WTC11 (cell line): ENCODE results near the gene DNAAF9. TPM values are rescaled to one million over a fixed set of nuclear protein-coding genes. Genes with fewer than 3 reads are reported as not detected.

Source experiments
- ATAC-seq: fragments of 200-7000 bp; cut with Tn5 transposase; 2 replicates; pipeline ENCODE4 v1.10.0; 2021; ENCODE audit warnings: mild to moderate bottlenecking, moderate library complexity
- CTCF ChIA-PET: fragments of 300-600 bp; sonication (Branson Sonifier 250); formaldehyde crosslinking; loops from one replicate; lab custom pipeline; 2021; ENCODE audit warnings: antibody characterized with exemption; lab: Charles Lee
- POLR2A ChIA-PET: fragments of 350-600 bp; sonication (Branson Sonifier 250); formaldehyde crosslinking; loops from one replicate; lab custom pipeline; 2021; ENCODE audit warnings: antibody characterized with exemption; lab: Charles Lee
- DNase-seq: peaks from one replicate; pipeline ENCODE4 v3.0.0; 2021; ENCODE audit warnings: low spot score
- H3K27ac Mint-ChIP-seq: 2 replicates; pipeline ENCODE4 v1.8.0; 2021; ENCODE audit warnings: mixed read lengths
- H3K27me3 Mint-ChIP-seq: 2 replicates; pipeline ENCODE4 v1.8.0; 2021; ENCODE audit warnings: low read depth, mild to moderate bottlenecking, moderate library complexity, mixed read lengths
- H3K36me3 Mint-ChIP-seq: 2 replicates; pipeline ENCODE4 v1.8.0; 2021; ENCODE audit warnings: mixed read lengths
- H3K4me1 Mint-ChIP-seq: 2 replicates; pipeline ENCODE4 v1.8.0; 2022; ENCODE audit warnings: mixed read lengths
- H3K4me3 Mint-ChIP-seq: 2 replicates; pipeline ENCODE4 v1.8.0; 2021; ENCODE audit warnings: mild to moderate bottlenecking, moderate library complexity, mixed read lengths
- H3K9me3 Mint-ChIP-seq: 2 replicates; pipeline ENCODE4 v1.8.0; 2021; ENCODE audit warnings: mixed read lengths
- ATF1 ChIP-seq: sonication (generic); formaldehyde crosslinking; IDR thresholded peaks from 2 replicates; pipeline ENCODE4 v1.8.1; 2023; ENCODE audit warnings: mild to moderate bottlenecking, moderate library complexity, missing genetic modification reagents
- ETV6 ChIP-seq: sonication (generic); formaldehyde crosslinking; IDR thresholded peaks from 2 replicates; pipeline ENCODE4 v1.8.1; 2022; ENCODE audit warnings: mild to moderate bottlenecking, missing genetic modification reagents
- FOXK1 ChIP-seq: sonication (generic); formaldehyde crosslinking; IDR thresholded peaks from 2 replicates; pipeline ENCODE4 v1.8.0; 2022; ENCODE audit warnings: mild to moderate bottlenecking, moderate library complexity, missing genetic modification reagents
- JUN ChIP-seq: sonication (generic); formaldehyde crosslinking; IDR thresholded peaks from 2 replicates; pipeline ENCODE4 v1.8.0; 2023; ENCODE audit warnings: mild to moderate bottlenecking, missing genetic modification reagents
- MXD4 ChIP-seq: fragments of 250-450 bp; sonication (Bioruptor Pico); IDR thresholded peaks from 2 replicates; pipeline ENCODE4 v1.8.0; 2021; ENCODE audit warnings: mild to moderate bottlenecking, moderate library complexity, borderline replicate concordance
- NFYB ChIP-seq: sonication (generic); formaldehyde crosslinking; conservative IDR thresholded peaks from 2 replicates; pipeline ENCODE4 v1.8.0; 2022; ENCODE audit warnings: low read depth, missing genetic modification reagents
- NR1H2 ChIP-seq: sonication (generic); formaldehyde crosslinking; IDR thresholded peaks from 2 replicates; pipeline ENCODE4 v1.9.0; 2021; ENCODE audit warnings: mild to moderate bottlenecking, moderate library complexity, missing genetic modification reagents
- OVOL2 ChIP-seq: fragments of 250-450 bp; sonication (Bioruptor Pico); IDR thresholded peaks from 2 replicates; pipeline ENCODE4 v1.9.0; 2021; ENCODE audit warnings: mild to moderate bottlenecking, borderline replicate concordance
- RORB ChIP-seq: fragments of 250-450 bp; sonication (Bioruptor Pico); IDR thresholded peaks from 2 replicates; pipeline ENCODE4 v1.9.0; 2021; ENCODE audit warnings: mild to moderate bottlenecking
- SMAD4 ChIP-seq: sonication (generic); formaldehyde crosslinking; IDR thresholded peaks from 2 replicates; pipeline ENCODE4 v1.8.0; 2022; ENCODE audit warnings: mild to moderate bottlenecking, missing genetic modification reagents
- SOX15 ChIP-seq: fragments of 250-450 bp; sonication (Bioruptor Pico); IDR thresholded peaks from 2 replicates; pipeline ENCODE4 v1.9.0; 2021; ENCODE audit warnings: mild to moderate bottlenecking
- TEAD1 ChIP-seq: sonication (generic); formaldehyde crosslinking; IDR thresholded peaks from 2 replicates; pipeline ENCODE4 v1.8.0; 2022; ENCODE audit warnings: mild to moderate bottlenecking, missing genetic modification reagents
- TP53 ChIP-seq: sonication (generic); formaldehyde crosslinking; IDR thresholded peaks from 2 replicates; pipeline ENCODE4 v1.8.1; 2023; ENCODE audit warnings: mild to moderate bottlenecking, missing genetic modification reagents
- ZNF263 ChIP-seq: sonication (generic); formaldehyde crosslinking; IDR thresholded peaks from 2 replicates; pipeline ENCODE4 v1.8.1; 2022; ENCODE audit warnings: low read depth, mild to moderate bottlenecking, moderate library complexity, missing genetic modification reagents
- ZNF317 ChIP-seq: sonication (generic); formaldehyde crosslinking; IDR thresholded peaks from 2 replicates; pipeline ENCODE4 v1.8.1; 2023; ENCODE audit warnings: low read depth, mild to moderate bottlenecking, moderate library complexity, missing genetic modification reagents, borderline replicate concordance
- ZNF396 ChIP-seq: fragments of 250-450 bp; sonication (Bioruptor Pico); IDR thresholded peaks from 2 replicates; pipeline ENCODE4 v1.8.0; 2021; ENCODE audit warnings: mild to moderate bottlenecking, moderate library complexity, borderline replicate concordance
- total RNA-seq: library from RNA; stranded (reverse); gene quantifications from 3 replicates; pipeline ENCODE4 v1.2.3, GENCODE V29; 2021
- TF ChIP-seq, protein P1 (sequence below): sonication (generic); formaldehyde crosslinking; IDR thresholded peaks from 2 replicates; pipeline ENCODE4 v1.8.1; 2023; ENCODE audit warnings: mild to moderate bottlenecking, missing genetic modification reagents
- TF ChIP-seq, protein P2 (sequence below): sonication (generic); formaldehyde crosslinking; IDR thresholded peaks from 2 replicates; pipeline ENCODE4 v1.8.1; 2022; ENCODE audit warnings: mild to moderate bottlenecking, moderate library complexity, missing genetic modification reagents
- TF ChIP-seq, protein P3 (sequence below): sonication (generic); formaldehyde crosslinking; IDR thresholded peaks from 2 replicates; pipeline ENCODE4 v1.8.1; 2023; ENCODE audit warnings: mild to moderate bottlenecking, missing genetic modification reagents, moderate library complexity
- TF ChIP-seq, protein P4 (sequence below): sonication (generic); formaldehyde crosslinking; IDR thresholded peaks from 2 replicates; pipeline ENCODE4 v1.8.0; 2023; ENCODE audit warnings: mild to moderate bottlenecking, missing genetic modification reagents
- TF ChIP-seq, protein P5 (sequence below): sonication (generic); formaldehyde crosslinking; IDR thresholded peaks from 2 replicates; pipeline ENCODE4 v1.8.1; 2022; ENCODE audit warnings: low read depth, mild to moderate bottlenecking, moderate library complexity, missing genetic modification reagents, borderline replicate concordance

Gene DNAAF9
- total RNA-seq, 1 experiment from 2014 or later, result 6.3 TPM

DNA sequence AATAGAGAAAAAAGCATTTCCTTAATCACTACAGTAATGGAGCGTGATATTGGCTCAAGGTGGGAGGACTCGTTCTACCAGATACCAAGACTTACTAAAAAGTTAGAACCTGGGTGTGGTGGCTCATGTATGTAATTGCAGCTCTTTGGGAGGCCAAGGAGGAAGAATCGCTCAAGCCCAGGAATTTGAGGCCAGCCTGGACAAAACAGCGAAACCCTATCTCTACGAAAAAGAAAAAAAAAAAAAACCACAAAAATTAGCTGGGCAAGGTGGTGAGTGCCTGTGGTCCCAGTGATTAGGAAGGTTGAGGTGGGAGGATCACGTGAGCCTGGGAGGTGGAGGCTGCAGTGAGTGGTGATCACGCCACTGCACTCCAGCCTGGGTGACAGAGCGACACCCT is 39.3 kb upstream of the DNAAF9 start (continued):
- no peak for TF ChIP-seq TP53 (CRISPR knock-in tag)

DNA sequence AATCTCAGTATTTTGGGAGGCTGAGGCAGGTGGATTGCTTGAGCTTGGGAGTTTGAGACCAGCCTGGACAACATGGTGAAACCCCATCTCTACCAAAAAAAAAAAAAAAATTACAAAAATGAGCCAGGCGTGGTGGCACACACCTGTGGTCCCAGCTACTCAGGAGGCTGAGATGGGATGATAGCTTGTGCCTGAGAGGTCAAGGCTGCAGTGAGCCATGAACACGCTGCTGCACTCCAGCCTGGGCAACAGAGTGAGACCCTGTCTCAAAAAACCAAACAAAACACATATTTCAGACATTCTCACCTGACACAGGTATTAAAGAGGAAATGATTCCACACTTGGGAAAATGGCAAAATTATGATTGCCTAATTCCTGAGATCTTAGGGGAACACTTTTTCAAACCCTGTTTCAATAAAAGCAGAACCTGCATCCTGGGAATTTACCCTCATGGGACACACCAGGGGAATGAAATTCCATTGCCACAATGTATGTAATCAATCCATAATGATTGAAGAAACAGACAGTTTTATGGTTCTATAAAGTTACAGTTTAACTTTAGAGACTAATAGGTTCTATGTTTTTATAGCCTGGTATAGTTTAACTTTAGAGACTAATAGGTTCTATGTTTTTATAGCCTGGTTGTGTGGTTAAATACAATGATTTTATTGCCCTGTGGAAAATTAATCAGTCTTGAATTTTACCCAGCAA is 29.6 kb upstream of the DNAAF9 start:
- ChIA-PET POLR2A (no interaction called here), CTCF (no interaction called here)
- DNase-seq (no peak), ATAC-seq (no peak)
- Mint-ChIP-seq H3K4me1 (peaks cover 3% of the 10 kb centered on the region), H3K9me3 (peaks cover 6% of the 10 kb centered on the region; the same call in 1 of the 2 replicates), H3K36me3 (no peaks in the 10 kb centered on the region), H3K27ac (no peak overlapping the region), H3K27me3 (no peaks in the 10 kb centered on the region), H3K4me3 (no peak overlapping the region)
- TF ChIP-seq SMAD4 (CRISPR knock-in tag) (no peak), TEAD1 (no peak), NFYB (no peak), JUN (no peak), ZNF396 (CRISPR knock-in tag) (no peak), ZNF263 (CRISPR knock-in tag) (no peak)
- TF ChIP-seq, protein P1, sequence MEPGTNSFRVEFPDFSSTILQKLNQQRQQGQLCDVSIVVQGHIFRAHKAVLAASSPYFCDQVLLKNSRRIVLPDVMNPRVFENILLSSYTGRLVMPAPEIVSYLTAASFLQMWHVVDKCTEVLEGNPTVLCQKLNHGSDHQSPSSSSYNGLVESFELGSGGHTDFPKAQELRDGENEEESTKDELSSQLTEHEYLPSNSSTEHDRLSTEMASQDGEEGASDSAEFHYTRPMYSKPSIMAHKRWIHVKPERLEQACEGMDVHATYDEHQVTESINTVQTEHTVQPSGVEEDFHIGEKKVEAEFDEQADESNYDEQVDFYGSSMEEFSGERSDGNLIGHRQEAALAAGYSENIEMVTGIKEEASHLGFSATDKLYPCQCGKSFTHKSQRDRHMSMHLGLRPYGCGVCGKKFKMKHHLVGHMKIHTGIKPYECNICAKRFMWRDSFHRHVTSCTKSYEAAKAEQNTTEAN, result no peak
- TF ChIP-seq, protein P2, sequence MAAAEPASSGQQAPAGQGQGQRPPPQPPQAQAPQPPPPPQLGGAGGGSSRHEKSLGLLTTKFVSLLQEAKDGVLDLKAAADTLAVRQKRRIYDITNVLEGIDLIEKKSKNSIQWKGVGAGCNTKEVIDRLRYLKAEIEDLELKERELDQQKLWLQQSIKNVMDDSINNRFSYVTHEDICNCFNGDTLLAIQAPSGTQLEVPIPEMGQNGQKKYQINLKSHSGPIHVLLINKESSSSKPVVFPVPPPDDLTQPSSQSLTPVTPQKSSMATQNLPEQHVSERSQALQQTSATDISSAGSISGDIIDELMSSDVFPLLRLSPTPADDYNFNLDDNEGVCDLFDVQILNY (CRISPR knock-in tag), result no peak

DNA sequence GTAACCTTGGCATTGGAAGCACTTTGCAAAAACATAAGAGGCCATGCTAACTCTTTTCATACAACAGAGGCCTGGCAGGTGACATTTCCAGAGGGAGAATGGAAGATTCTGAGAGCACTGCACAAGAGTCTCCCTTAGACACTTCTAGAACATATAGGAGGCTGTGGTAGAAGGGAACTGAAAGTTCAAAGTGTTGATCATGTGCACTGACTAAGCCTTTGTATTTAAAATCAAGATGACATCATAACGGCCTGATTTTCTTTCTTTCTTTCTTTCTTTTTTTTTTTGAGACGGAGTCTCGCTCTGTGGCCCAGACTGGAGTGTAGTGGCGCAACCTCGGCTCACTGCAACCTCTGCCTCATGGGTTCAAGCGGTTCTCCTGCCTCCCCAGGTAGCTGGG is 26.8 kb upstream of the DNAAF9 start:
- Mint-ChIP-seq H3K9me3 (no peaks in the 10 kb centered on the region), H3K4me3 (no peak overlapping the region), H3K27me3 (no peaks in the 10 kb centered on the region), H3K27ac (no peak overlapping the region), H3K36me3 (no peaks in the 10 kb centered on the region), H3K4me1 (peaks cover 3% of the 10 kb centered on the region)
- POLR2A ChIA-PET, result no interaction called here
- CTCF ChIA-PET, result no interaction called here
- no peak for DNase-seq
- ATAC-seq, result no peak
- TF ChIP-seq SOX15 (CRISPR knock-in tag), result no peak
- no peak for TF ChIP-seq ETV6 (CRISPR knock-in tag)
- TF ChIP-seq RORB (CRISPR knock-in tag), result no peak
- no peak for TF ChIP-seq ATF1 (CRISPR knock-in tag)
- TF ChIP-seq ZNF317, result no peak
- no peak for TF ChIP-seq FOXK1
- TF ChIP-seq ZNF396 (CRISPR knock-in tag), result no peak
- TF ChIP-seq, protein P3, sequence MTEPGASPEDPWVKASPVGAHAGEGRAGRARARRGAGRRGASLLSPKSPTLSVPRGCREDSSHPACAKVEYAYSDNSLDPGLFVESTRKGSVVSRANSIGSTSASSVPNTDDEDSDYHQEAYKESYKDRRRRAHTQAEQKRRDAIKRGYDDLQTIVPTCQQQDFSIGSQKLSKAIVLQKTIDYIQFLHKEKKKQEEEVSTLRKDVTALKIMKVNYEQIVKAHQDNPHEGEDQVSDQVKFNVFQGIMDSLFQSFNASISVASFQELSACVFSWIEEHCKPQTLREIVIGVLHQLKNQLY (CRISPR knock-in tag), result no peak
- TF ChIP-seq, protein P4, sequence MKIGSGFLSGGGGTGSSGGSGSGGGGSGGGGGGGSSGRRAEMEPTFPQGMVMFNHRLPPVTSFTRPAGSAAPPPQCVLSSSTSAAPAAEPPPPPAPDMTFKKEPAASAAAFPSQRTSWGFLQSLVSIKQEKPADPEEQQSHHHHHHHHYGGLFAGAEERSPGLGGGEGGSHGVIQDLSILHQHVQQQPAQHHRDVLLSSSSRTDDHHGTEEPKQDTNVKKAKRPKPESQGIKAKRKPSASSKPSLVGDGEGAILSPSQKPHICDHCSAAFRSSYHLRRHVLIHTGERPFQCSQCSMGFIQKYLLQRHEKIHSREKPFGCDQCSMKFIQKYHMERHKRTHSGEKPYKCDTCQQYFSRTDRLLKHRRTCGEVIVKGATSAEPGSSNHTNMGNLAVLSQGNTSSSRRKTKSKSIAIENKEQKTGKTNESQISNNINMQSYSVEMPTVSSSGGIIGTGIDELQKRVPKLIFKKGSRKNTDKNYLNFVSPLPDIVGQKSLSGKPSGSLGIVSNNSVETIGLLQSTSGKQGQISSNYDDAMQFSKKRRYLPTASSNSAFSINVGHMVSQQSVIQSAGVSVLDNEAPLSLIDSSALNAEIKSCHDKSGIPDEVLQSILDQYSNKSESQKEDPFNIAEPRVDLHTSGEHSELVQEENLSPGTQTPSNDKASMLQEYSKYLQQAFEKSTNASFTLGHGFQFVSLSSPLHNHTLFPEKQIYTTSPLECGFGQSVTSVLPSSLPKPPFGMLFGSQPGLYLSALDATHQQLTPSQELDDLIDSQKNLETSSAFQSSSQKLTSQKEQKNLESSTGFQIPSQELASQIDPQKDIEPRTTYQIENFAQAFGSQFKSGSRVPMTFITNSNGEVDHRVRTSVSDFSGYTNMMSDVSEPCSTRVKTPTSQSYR, result no peak
- no peak for TF ChIP-seq MXD4 (CRISPR knock-in tag)
- TF ChIP-seq, protein P5, sequence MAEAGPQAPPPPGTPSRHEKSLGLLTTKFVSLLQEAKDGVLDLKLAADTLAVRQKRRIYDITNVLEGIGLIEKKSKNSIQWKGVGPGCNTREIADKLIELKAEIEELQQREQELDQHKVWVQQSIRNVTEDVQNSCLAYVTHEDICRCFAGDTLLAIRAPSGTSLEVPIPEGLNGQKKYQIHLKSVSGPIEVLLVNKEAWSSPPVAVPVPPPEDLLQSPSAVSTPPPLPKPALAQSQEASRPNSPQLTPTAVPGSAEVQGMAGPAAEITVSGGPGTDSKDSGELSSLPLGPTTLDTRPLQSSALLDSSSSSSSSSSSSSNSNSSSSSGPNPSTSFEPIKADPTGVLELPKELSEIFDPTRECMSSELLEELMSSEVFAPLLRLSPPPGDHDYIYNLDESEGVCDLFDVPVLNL (CRISPR knock-in tag), result no peak
- no peak for TF ChIP-seq OVOL2 (CRISPR knock-in tag)
- no peak for TF ChIP-seq NR1H2 (CRISPR knock-in tag)
- TF ChIP-seq, all 79 proteins: peak for 0
